GM21737 (cell line): Measurements from ENCODE around the gene CROCC2.

Experiments used
- ATAC-seq: cut with Tn5 transposase; IDR thresholded peaks from one replicate; pipeline ENCODE4 v1.9.1; 2021; ENCODE audit warnings: mild to moderate bottlenecking, moderate library complexity; ENCODE audit not compliant: unreplicated experiment

The CROCC2 gene

GRCh38 chr2:241031436-241032165 lies 125.5 kb downstream of the CROCC2 start:
- ATAC-seq: no peak

- no peak for ATAC-seq
These were observed 127.3 kb downstream of the CROCC2 start for GRCh38 chr2:241033336-241033987.

- ATAC-seq: no peak
These were observed 127.9 kb downstream of the CROCC2 start for GRCh38 chr2:241033994-241034393.

DNA sequence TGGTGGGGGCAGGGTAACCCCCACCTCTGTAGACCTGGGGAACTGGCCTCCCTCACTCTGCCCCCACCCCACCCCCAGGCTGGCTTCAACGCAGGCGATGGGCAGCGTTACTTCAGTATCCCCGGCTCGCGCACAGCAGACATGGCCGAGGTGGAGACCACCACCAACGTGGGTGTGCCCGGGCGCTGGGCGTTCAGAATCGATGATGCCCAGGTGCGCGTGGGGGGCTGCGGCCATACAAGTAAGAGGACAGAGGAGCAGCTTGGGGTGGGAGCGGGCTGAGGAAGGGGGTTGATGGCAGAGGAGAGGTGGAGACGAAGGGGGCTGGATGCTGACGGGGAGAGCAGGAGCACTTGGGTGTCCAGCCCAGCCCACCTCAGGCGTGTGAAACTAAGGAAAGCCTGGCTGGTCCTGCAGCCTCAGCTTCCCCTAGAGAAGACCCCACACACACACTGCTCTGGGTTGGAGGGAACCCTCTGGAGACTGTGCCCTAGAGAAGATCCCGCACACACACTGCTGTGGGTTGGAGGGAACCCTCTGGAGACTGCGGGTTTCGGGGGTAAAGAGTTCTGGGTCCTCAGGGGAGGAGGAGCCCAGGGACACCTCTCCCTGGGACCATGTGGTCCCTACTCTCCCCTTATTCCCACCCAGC lies 128.5 kb downstream of the CROCC2 start:
- ATAC-seq: no peak

GRCh38 chr2:241035142-241035817 lies 129.1 kb downstream of the CROCC2 start:
- ATAC-seq: no peak

GRCh38 chr2:241035818-241036396 lies 129.8 kb downstream of the CROCC2 start:
- no peak for ATAC-seq

DNA sequence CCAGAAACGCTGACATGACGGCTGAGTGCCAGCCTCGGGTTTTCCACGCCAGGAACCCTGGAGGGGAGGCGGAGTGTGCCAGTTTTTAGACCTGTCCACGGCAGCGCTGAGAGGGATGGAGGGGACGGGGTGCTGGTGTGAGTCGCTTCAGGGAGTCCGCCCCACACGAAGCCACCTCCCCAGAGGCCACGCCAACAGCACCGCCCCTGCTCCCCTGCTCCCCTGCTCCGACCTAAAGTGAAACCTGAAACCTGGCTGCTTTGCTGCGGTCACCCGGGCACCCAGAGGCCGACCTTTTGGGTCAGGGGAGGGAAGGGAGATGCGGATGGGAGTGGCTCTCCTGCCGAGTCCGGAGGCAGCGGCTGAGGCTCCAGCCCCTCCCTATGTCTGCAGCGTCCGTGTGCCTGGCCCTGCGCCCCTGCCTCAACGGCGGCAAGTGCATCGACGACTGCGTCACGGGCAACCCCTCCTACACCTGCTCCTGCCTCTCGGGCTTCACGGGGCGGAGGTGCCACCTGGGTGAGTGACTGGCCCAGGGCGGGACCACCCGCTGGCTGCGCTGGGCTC lies 130.3 kb downstream of the CROCC2 start:
- ATAC-seq: peak; percentile 68

DNA sequence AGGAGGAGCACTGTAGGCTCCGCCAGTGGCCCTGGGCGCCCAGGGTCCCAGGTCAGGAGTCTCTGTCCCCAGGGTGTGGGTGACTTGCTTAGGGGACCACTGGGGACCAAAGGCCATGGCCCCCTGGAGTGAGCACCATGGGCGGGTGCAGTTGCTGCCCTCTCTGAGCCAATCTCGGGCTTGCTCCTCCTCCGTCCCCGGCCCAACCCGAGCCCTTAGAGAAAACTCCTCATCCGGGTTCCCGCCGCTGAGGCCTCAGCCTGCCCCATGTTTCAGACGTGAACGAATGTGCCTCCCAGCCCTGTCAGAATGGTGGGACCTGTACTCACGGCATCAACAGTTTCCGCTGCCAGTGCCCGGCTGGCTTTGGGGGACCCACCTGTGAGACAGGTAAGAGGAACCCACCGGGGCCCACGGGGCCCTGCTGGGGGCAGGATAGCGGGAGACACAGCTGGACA lies 130.9 kb downstream of the CROCC2 start:
- peak; percentile 35 for ATAC-seq

DNA sequence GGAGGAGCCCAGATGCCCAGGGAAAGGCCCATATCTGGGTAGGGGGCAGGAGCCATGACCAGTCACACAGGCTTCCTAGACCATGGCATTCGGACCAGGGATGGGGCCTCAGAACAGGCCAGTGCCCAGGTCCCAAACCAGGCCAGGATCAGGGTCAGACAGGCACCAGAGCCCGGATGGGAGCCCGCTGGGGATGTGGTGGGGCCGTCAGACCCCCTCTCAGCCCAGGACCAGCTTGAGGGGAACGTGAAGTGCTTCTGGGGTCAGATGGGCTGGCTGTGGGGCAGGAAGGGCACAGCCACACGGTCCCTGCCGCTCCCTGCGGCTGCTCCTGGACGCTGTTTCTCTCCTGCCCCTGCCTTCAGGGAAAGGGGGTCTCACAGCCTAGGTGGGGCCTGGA lies 131.4 kb downstream of the CROCC2 start:
- no peak for ATAC-seq

DNA sequence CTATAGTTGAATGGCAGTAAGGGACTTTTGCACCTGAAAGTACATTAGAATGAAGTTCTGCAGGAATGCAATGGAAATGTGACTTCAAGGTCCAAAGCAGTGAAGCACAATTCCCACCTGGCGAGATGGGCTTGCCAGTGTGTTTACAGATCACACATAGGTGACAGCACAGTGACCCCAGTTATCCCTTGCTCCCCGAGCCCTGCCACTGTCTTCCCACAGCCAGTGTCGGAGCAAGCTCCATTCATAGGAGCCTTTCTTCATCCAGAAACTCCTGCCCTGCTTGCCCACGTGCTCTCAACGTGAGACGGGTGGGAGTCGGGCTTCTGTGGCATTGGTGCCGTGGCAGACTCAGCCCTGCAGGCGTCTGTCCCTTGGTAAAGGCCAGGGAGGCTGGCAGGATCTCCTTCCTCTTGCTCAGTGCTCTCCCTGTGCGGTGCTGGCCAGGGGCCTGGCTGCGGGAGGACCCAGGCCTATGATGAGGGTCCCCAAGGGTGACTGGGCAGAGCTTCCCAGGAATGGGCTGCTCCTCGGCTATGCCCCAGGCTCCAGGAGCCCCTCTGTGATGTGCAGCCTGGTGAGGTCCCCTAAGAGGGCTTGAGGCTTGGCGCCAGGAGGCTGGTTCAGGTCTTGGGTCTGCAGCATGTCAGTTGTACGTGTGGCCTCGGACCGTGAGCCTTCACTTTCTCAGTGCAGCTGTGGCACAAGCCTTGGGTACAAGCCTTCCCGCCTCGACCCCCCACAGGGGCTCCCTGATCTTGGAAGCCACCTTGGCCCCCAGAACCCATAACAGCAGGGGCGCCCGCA lies 132.4 kb downstream of the CROCC2 start:
- ATAC-seq: no peak

DNA sequence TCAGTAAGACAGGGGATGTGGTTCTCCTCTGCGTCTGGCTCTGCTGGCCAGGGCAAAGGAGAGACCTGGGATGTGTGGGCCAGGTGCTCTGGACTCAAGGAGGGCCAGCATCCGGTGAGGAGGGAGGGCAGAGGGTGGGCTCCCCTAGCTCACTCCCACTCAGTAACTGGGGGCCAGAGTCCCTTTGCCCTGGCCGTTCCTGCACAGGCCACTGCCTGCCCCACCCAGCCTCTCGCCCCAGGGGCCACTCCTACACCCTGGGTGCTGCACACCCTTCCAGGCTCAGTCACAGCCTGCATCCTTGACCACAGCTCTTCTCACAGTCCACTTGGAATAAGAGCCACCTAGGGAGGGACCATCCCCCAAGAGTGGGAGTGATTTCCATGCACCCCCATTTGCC lies 133.3 kb downstream of the CROCC2 start:
- no peak for ATAC-seq

- ATAC-seq: no peak
These were observed 134.1 kb downstream of the CROCC2 start for GRCh38 chr2:241040081-241040803.

GRCh38 chr2:241041589-241042158 lies 135.5 kb downstream of the CROCC2 start:
- no peak for ATAC-seq
